ENCODE measurements around the gene CKMT2.

CKMT2 gene

DNA sequence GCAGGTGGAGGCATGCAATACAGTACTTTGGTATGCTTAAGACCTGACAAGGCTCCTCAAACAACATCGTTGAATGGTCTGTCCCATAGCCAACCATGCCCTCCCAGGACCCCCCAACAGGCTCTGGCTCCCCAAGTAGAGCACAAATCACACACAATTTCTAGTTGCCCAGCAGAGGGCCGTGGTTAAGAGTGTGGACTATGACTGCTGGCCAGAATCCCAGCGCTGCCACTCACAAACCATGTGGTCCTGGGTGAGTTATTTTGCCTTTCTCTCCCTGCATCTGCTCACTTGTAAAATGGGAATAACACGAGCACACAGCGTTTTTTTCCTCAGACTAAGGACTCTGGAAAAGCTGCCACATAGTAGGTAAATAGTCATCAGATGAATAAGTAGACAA, 6.5 kb downstream of the CKMT2 start:
- TF ChIP-seq, protein P1, sequence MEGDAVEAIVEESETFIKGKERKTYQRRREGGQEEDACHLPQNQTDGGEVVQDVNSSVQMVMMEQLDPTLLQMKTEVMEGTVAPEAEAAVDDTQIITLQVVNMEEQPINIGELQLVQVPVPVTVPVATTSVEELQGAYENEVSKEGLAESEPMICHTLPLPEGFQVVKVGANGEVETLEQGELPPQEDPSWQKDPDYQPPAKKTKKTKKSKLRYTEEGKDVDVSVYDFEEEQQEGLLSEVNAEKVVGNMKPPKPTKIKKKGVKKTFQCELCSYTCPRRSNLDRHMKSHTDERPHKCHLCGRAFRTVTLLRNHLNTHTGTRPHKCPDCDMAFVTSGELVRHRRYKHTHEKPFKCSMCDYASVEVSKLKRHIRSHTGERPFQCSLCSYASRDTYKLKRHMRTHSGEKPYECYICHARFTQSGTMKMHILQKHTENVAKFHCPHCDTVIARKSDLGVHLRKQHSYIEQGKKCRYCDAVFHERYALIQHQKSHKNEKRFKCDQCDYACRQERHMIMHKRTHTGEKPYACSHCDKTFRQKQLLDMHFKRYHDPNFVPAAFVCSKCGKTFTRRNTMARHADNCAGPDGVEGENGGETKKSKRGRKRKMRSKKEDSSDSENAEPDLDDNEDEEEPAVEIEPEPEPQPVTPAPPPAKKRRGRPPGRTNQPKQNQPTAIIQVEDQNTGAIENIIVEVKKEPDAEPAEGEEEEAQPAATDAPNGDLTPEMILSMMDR (IDR thresholded peaks at IDR 0.05; ENCODE audit: low read depth, low read length) = no peak
- DNase-seq (ENCODE audit: extremely low read depth, low read depth) = no peak

GRCh38 chr5:81241001-81241400, 7.9 kb downstream of the CKMT2 start:
- TF ChIP-seq, protein P1 (IDR thresholded peaks at IDR 0.05; ENCODE audit: low read depth, low read length) = no peak
- DNase-seq (ENCODE audit: extremely low read depth, low read depth) = no peak

- TF ChIP-seq, protein P1 (IDR thresholded peaks at IDR 0.05; ENCODE audit: low read depth, low read length) = no peak
- no peak for DNase-seq (ENCODE audit: extremely low read depth, low read depth)
These were observed 9.0 kb downstream of the CKMT2 start for GRCh38 chr5:81241961-81242648.

- TF ChIP-seq, protein P1 (IDR thresholded peaks at IDR 0.05; ENCODE audit: low read depth, low read length) = no peak
- no peak for DNase-seq (ENCODE audit: extremely low read depth, low read depth)
These were observed 9.8 kb downstream of the CKMT2 start for GRCh38 chr5:81242906-81243436.

DNA sequence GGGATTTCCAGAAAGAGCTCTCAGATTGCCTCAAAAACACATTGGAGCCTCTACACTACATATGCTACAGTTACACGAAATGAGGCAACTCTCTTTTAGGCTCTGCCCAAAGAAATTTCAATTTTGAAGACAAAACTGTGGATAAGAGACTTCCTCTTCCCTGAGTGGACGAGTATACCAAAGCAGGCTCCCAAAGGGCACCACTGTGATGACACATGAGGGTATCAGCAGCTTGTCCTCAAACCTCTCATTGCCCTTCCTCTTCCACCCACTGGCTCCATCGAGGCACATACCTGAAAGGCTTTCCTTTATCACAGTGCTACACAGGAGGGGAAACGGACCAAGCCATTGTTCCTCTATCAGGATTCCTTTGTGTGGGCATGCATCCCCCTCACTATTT, 11.3 kb downstream of the CKMT2 start:
- no peak for DNase-seq (ENCODE audit: extremely low read depth, low read depth)
- TF ChIP-seq, protein P1 (IDR thresholded peaks at IDR 0.05; ENCODE audit: low read depth, low read length) = no peak

- TF ChIP-seq, protein P1 (IDR thresholded peaks at IDR 0.05; ENCODE audit: low read depth, low read length) = no peak
- DNase-seq (ENCODE audit: extremely low read depth, low read depth) = no peak
These were observed 12.7 kb downstream of the CKMT2 start for GRCh38 chr5:81245871-81246235.

DNA sequence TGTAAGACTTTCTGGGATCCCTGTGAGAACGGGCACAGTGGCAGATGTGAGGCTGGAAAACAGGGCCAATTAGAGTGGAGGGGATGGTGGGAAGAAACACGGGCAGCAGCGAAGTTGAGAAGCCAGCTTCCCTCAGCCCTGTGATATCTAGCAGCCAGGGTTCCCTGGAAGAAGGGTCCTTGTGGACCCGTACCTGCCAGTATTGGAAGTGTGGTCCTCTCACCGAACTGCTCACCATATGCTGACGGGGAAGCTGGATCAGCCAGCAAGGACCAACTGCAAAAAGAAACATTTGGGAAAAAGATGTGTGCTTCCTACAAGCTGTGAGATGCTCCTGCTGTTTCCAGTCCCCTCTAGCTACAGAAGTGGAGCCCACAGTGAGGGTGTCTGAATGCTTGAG, 13.6 kb downstream of the CKMT2 start:
- TF ChIP-seq, protein P1 (IDR thresholded peaks at IDR 0.05; ENCODE audit: low read depth, low read length) = no peak
- no peak for DNase-seq (ENCODE audit: extremely low read depth, low read depth)
